GM21515 (cell line): ENCODE data around the gene SDHAF2.

Experiments used
- ATAC-seq: cut with Tn5 transposase; IDR thresholded peaks from one replicate; pipeline ENCODE4 v1.9.1; 2021; ENCODE audit not compliant: unreplicated experiment

The SDHAF2 gene

DNA sequence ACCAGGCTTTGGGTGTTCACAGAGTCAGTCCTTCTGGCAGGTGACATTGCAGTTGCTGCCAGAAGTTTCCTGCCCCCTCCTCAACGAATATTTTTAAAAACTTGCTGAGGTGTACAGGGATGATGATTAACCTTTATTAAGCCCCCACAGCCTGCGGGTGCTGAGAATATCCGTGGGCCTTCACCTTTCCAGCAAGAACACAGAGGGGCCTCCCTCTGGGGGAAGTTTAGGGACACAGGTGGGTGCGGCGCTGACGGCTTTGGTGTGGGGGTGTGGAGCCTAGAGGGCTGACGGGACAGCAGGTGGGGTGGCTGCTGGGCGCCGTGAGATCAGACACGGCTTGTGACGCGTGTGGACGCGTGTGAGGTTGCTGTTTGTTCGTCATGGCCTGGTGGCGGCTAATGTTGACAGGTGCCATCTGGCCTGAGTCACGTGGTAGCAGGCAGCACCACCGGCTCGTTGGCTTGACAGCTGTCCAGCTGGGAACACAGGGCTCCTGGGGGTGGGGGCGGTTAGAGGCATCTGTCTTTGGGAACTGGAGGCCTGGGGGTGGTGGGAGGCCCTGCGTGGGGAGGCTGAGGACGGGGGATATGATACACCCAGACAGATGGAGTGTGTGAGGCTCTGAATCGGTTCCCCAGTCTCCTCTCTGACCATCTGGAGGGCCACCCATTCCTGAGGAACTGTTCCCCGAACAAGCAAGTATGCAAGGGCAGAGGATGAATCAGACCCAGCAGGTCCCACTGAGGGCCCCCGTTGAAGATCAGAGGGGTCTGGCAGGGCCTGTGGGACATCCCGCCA is 66.1 kb downstream of the SDHAF2 start:
- no peak for ATAC-seq
